IPS-18c (cell line): ENCODE measurements around the gene SCYL1.
"Not testable (repeated sequence)": the region's sequence is repeated elsewhere in the genome, so short reads cannot be mapped to it uniquely, and the experiment has no call there.

Experiments used
- H3K4me3 ChIP-seq: 2 replicates; pipeline ENCODE4 v1.7.0; 2013; ENCODE audit warnings: low read depth, mild to moderate bottlenecking, low read length, moderate library complexity; ENCODE audit not compliant: insufficient read depth
- H3K9me3 ChIP-seq: one replicate; pipeline ENCODE4 v1.6.1; 2013; ENCODE audit warnings: mild to moderate bottlenecking, low read length, moderate library complexity; ENCODE audit not compliant: control insufficient read depth, insufficient read depth

SCYL1 gene

GRCh38 chr11:65502555-65503367 is 22.1 kb upstream of the SCYL1 start:
- Histone ChIP-seq H3K4me3 (peak overlapping the region; percentile 95), H3K9me3 (no peaks in the 10 kb centered on the region)

GRCh38 chr11:65503368-65503948 is 21.4 kb upstream of the SCYL1 start:
- no peaks in the 10 kb centered on the region for H3K9me3 ChIP-seq
- H3K4me3 ChIP-seq = peak overlapping the region; percentile 95

DNA sequence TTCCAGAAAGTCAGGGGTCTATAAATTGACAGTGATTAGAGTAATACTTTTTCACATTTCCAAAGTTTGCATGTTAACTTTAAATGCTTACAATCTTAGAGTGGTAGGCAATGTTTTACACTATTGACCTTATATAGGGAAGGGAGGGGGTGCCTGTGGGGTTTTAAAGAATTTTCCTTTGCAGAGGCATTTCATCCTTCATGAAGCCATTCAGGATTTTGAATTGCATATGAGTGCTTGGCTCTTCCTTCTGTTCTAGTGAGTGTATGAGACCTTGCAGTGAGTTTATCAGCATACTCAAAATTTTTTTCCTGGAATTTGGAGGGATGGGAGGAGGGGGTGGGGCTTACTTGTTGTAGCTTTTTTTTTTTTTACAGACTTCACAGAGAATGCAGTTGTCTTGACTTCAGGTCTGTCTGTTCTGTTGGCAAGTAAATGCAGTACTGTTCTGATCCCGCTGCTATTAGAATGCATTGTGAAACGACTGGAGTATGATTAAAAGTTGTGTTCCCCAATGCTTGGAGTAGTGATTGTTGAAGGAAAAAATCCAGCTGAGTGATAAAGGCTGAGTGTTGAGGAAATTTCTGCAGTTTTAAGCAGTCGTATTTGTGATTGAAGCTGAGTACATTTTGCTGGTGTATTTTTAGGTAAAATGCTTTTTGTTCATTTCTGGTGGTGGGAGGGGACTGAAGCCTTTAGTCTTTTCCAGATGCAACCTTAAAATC is 20.8 kb upstream of the SCYL1 start:
- H3K4me3 ChIP-seq = peak overlapping the region; percentile 95
- H3K9me3 ChIP-seq = no peaks in the 10 kb centered on the region

DNA sequence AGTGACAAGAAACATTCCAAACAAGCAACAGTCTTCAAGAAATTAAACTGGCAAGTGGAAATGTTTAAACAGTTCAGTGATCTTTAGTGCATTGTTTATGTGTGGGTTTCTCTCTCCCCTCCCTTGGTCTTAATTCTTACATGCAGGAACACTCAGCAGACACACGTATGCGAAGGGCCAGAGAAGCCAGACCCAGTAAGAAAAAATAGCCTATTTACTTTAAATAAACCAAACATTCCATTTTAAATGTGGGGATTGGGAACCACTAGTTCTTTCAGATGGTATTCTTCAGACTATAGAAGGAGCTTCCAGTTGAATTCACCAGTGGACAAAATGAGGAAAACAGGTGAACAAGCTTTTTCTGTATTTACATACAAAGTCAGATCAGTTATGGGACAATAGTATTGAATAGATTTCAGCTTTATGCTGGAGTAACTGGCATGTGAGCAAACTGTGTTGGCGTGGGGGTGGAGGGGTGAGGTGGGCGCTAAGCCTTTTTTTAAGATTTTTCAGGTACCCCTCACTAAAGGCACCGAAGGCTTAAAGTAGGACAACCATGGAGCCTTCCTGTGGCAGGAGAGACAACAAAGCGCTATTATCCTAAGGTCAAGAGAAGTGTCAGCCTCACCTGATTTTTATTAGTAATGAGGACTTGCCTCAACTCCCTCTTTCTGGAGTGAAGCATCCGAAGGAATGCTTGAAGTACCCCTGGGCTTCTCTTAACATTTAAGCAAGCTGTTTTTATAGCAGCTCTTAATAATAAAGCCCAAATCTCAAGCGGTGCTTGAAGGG is 20.0 kb upstream of the SCYL1 start:
- no peaks in the 10 kb centered on the region for H3K9me3 ChIP-seq
- H3K4me3 ChIP-seq = peak overlapping the region; percentile 95; the same call in 1 of the 2 replicates

DNA sequence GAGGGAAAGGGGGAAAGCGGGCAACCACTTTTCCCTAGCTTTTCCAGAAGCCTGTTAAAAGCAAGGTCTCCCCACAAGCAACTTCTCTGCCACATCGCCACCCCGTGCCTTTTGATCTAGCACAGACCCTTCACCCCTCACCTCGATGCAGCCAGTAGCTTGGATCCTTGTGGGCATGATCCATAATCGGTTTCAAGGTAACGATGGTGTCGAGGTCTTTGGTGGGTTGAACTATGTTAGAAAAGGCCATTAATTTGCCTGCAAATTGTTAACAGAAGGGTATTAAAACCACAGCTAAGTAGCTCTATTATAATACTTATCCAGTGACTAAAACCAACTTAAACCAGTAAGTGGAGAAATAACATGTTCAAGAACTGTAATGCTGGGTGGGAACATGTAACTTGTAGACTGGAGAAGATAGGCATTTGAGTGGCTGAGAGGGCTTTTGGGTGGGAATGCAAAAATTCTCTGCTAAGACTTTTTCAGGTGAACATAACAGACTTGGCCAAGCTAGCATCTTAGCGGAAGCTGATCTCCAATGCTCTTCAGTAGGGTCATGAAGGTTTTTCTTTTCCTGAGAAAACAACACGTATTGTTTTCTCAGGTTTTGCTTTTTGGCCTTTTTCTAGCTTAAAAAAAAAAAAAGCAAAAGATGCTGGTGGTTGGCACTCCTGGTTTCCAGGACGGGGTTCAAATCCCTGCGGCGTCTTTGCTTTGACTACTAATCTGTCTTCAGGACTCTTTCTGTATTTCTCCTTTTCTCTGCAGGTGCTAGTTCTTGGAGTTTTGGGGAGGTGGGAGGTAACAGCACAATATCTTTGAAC is 19.2 kb upstream of the SCYL1 start:
- H3K4me3 ChIP-seq = peak overlapping the region; percentile 95; the same call in 1 of the 2 replicates
- no peaks in the 10 kb centered on the region for H3K9me3 ChIP-seq

DNA sequence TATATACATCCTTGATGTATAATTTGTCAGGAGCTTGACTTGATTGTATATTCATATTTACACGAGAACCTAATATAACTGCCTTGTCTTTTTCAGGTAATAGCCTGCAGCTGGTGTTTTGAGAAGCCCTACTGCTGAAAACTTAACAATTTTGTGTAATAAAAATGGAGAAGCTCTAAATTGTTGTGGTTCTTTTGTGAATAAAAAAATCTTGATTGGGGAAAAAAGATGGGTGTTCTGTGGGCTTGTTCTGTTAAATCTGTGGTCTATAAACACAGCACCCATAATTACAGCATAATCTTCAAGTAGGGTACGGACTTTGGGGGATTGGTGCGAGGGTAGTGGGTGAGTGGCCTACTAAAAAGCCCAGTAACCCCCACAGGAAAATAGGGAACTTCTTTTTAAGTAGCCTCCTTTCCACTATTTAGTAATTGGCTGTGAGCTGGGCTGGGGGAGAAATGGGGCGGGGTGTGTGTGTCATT is 18.6 kb upstream of the SCYL1 start:
- H3K4me3 ChIP-seq = peak overlapping the region; percentile 95; the same call in 1 of the 2 replicates
- H3K9me3 ChIP-seq = no peaks in the 10 kb centered on the region

DNA sequence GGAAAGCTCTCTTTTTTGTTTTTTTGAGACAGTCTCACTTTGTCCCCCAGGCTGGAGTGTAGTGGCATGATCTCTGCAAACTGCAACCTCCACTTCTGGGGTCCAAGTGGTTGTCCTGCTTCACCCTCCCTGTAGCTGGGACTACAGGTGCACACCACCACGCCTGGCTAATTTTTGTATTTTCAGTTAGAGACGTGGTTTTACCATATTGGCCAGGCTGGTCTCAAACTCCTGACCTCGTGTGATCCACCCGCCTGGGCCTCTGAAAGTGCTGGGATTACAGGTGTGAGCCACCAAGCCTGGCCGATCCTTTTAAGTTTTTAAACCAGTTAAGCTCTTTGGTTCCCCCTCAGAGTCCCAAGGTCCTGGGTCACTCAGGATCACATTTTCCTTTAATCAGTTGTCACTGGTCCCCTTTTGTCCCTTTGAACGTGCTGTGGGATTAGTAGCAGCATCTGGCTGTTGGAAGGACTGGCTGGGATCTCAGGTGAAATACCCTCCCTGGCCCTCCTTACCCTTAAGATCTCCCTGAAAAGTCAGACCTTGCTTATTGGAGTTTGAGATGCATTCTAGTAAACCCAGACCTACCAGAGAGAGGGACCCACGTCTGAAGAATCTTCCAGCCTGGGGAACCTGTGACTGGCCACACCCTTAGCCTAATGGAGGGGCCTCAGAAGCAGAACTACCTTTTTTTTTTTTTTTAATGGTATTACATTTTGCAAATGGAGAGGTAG is 17.9 kb upstream of the SCYL1 start:
- Histone ChIP-seq H3K9me3 (no peaks in the 10 kb centered on the region), H3K4me3 (peak overlapping the region; percentile 11; the same call in 1 of the 2 replicates)

- not testable (repeated sequence) for H3K4me3 ChIP-seq, H3K9me3 ChIP-seq
Measured at GRCh38 chr11:65512311-65512710, 12.6 kb upstream of the SCYL1 start.

DNA sequence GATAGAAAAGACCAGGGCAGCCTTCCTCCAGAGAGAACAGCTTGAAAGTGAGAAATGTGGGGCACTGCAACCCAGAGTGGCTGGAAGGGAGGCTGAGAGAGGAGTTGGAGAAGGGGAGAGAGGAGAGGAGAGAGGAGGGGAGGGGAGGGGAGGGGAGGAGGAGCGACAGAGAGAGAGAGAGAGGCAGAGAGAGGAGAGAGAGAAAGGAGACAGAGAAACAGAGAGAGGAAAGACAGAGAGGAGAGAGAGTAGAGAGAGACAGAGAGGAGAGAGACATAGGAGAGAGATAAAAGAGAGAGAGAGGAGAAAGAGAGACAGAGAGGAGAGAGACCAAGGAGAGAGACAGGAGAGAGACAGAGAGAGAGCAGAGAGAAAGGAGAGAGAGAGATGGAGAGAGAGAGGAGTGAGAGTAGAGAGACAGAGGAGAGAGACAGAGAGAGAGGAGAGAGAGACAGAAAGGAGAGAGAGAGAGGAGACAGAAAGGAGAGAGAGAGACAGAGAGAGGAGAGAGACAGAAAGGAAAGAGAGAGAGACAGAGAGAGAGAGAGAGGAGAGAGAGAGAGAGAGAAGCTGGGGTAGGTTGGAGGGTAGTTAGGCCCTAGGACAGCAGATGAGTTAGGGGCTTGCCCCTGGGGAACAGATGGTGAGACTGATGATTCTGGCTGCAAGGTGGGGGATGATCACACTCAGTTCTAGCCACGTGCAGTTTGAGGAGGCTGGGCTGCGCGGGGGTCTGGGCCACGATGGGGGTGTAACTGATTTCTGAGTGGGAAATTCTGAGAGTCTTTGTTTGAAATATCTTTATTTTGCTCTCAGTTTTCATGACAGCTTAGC is 8.5 kb upstream of the SCYL1 start:
- no peaks in the 10 kb centered on the region for H3K9me3 ChIP-seq
- no peak overlapping the region for H3K4me3 ChIP-seq

GRCh38 chr11:65518941-65519549 is 5.8 kb upstream of the SCYL1 start:
- not testable (repeated sequence) for H3K4me3 ChIP-seq, H3K9me3 ChIP-seq

DNA sequence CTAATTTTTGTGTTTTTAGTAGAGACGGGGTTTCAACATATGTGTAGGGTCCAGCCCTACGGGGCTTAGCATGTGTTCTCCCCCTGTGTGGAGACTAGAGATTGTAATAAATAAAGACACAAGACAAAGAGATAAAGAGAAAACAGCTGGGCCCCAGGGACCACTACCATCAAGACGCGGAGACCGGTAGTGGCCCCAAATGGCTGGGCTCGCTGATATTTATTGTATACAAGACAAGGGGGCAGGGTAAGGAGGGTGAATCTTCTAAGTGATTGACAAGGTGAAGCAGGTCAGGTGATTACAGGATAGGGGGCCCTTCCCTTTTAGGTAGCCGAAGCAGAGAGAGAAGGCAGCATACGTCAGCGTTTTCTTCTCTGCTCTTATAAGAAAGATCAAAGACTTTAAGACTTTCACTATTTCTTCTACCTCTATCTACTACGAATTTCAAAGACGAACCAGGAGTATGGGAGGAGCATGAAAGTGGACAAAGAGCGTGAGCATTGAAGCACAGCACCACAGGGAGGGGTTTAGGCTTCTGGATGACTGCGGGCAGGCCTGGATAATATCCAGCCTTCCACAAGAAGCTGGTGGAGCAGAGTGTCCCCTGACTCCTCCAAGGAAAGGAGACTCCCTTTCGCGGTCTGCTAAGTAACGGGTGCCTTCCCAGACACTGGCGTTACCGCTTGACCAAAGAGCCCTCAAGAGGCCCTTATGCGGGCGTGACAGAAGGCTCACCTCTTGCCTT is 2.9 kb upstream of the SCYL1 start:
- not testable (repeated sequence) for H3K4me3 ChIP-seq, H3K9me3 ChIP-seq

GRCh38 chr11:65522718-65523630 is 1.9 kb upstream of the SCYL1 start:
- H3K9me3 ChIP-seq, H3K4me3 ChIP-seq: not testable (repeated sequence)

GRCh38 chr11:65523631-65523968 is 1.3 kb upstream of the SCYL1 start:
- H3K4me3 ChIP-seq, H3K9me3 ChIP-seq: not testable (repeated sequence)
